D721Med (cell line): ENCODE measurements around the gene CCL20.

ENCODE experiments used
- DNase-seq: peaks from one replicate; pipeline ENCODE4 v3.0.0; 2011; ENCODE audit warnings: low spot score; ENCODE audit not compliant: insufficient read length
- FAIRE-seq: peaks from 2 replicates; lab custom pipeline; 2011; peaks lifted over from hg19 to GRCh38; lab: Jason Lieb, UNC
- TF ChIP-seq, protein P1 (sequence below): IDR thresholded peaks from 2 replicates; pipeline ENCODE4 v1.5.1; 2012; ENCODE audit warnings: mild to moderate bottlenecking, control low read depth; ENCODE audit not compliant: insufficient read depth; ENCODE audit errors: missing control alignments

The CCL20 gene

DNA sequence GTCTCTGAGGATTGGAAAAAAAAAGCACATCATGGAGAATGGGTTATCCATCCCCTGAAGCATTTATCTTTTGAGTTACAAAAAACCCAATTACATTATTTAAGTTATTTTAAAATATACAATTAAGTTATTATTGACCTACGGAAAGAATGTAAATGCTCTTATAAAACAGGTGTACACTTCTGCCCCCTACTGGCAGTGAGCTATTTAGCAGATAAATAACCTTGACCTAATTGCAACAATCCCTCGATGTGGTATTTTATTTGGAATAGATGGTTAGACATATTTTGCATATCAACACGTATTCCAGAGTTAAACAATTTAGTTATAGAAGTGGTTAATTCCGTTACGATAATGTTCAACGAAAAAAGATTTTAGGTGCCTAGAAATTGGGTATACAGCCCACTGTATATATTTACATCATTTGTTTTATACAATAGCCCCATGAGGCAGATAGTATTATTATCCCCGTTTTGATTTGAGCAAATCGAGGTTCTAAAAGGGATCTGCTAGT is 48.6 kb downstream of the CCL20 start:
- DNase-seq (no peak), FAIRE-seq (no peak)
- TF ChIP-seq, protein P1, sequence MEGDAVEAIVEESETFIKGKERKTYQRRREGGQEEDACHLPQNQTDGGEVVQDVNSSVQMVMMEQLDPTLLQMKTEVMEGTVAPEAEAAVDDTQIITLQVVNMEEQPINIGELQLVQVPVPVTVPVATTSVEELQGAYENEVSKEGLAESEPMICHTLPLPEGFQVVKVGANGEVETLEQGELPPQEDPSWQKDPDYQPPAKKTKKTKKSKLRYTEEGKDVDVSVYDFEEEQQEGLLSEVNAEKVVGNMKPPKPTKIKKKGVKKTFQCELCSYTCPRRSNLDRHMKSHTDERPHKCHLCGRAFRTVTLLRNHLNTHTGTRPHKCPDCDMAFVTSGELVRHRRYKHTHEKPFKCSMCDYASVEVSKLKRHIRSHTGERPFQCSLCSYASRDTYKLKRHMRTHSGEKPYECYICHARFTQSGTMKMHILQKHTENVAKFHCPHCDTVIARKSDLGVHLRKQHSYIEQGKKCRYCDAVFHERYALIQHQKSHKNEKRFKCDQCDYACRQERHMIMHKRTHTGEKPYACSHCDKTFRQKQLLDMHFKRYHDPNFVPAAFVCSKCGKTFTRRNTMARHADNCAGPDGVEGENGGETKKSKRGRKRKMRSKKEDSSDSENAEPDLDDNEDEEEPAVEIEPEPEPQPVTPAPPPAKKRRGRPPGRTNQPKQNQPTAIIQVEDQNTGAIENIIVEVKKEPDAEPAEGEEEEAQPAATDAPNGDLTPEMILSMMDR, result peak; percentile 76

DNA sequence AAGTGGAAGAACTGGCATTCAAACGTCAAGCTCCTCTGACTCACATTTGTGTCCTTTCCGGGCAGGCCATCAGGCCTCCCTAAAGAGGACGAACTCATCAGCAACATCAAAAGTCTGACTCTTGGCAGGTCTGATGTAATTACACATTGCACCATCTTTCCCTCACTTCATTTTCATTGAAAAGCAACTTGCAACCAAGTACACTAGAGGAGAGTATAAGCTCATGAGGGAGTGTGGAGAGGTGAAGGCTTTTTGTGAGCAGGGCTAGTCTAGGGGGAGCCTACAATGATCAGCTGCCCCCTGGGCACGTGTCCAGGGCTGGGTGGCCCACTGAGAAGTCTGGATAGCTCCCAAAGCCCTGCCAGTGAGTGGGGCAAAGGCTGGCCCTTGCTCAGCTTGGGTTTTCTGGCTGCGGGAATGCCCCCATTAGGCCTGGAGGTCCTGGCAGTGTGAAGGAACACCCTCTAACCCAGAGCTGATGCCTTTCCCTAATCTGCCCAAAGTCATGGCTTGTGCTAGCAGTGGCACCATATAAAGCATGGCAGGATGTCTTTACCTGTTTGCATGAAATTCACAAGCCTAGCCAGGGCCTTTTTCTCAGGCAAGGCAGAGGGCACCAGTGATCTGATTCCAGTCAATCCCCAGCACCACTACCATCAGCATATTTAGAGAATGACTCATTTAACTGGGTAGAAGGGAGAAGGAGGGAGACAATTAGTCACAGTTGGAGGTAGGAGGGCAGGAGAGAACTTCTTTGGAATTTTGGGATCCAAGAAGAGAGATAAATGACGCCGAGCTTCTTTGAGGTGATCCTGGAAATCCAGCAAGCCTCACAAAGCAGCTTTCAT is 49.3 kb downstream of the CCL20 start:
- TF ChIP-seq, protein P1, result no peak
- DNase-seq (no peak), FAIRE-seq (no peak)

DNA sequence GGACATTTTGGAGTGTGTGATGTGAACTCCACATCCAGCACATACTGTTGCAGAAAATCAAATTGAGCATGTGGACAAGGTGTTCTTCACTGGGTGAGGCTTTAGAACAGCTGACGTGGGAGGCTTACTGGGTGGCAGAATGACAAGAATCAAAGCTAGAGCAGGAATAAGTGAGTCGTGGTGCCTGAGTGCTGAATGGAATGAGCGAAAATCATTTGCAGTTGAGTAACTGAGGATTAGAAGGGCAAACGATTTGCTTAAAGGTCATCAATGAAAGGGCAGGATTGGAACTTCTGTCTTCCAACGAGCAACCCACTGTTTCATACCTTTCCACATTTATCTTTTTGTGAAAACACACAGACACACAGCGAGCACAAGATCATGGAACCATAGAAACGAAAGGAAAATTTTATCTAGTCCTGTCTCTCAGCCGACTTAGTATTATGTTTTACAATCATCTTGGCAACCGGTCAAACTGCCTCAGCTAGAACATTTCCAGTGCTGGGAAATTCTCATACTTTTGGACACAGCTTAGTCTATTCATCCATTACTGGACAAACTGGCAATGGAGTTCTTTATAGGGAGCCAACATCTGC is 50.6 kb downstream of the CCL20 start:
- FAIRE-seq (no peak), DNase-seq (no peak)
- TF ChIP-seq, protein P1, result no peak

DNA sequence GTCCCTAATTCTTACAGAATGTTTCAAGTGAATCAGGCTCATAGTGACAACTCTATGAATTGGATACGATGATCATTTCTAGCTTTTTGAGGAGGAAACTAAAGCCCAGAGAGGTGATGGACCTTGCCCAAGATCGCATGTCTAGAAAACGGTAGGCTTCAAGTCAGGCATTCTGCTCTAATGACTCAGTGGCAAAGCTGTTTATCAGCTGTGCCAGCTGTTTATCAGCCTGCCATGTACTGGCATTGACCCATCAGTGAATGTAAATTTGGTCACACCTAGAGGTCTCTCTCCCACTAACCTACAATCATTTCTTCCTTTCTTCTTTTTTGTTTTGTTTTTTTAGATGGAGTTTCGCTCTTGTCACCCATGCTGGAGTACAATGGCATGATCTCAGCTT is 51.6 kb downstream of the CCL20 start:
- DNase-seq, result no peak
- TF ChIP-seq, protein P1, result no peak
- no peak for FAIRE-seq
